CD14-positive monocyte (primary cell): Measurements from ENCODE around the gene NFE2. TPM values are rescaled to one million over a fixed set of nuclear protein-coding genes. Genes with fewer than 3 reads are reported as not detected.

ENCODE experiments used
- DNase-seq, 3 donors: peaks; one replicate each; pipeline ENCODE4 v3.0.0-alpha.2; 2011 to 2022
- H2AFZ ChIP-seq: 2 replicates; pipeline ENCODE4 v1.6.0; 2012; ENCODE audit warnings: mild to moderate bottlenecking, low read depth, low read length, inconsistent platforms; ENCODE audit not compliant: insufficient read depth, poor library complexity, severe bottlenecking
- H3K27ac ChIP-seq, 2 donors: 1 replicate in 1 of 2; 2 replicates in 1 of 2; pipeline ENCODE4 v1.5.1; 2012 to 2013; ENCODE audit warnings: low read length in 2 of 2, control low read depth in 1 of 2, inconsistent platforms in 1 of 2, low read depth in 1 of 2, mild to moderate bottlenecking in 1 of 2
- H3K27me3 ChIP-seq, 2 donors: one replicate each; pipeline versions ENCODE4 v1.6.0 to v1.6.1; 2011 to 2013; ENCODE audit warnings: low read length in 2 of 2; ENCODE audit not compliant: control insufficient read depth in 2 of 2, insufficient read depth in 2 of 2
- H3K36me3 ChIP-seq, 2 donors: replicated peaks in 1 of 2; 1 replicate in 1 of 2; 2 replicates in 1 of 2; pipeline versions ENCODE4 v1.5.1 to v1.6.1; 2012 to 2013; ENCODE audit warnings: low read length in 2 of 2, control low read depth in 1 of 2, inconsistent platforms in 1 of 2, mild to moderate bottlenecking in 1 of 2; ENCODE audit not compliant: insufficient read depth in 2 of 2, control insufficient read depth in 1 of 2
- H3K4me1 ChIP-seq, 2 donors: 1 replicate in 1 of 2; 2 replicates in 1 of 2; pipeline versions ENCODE4 v1.5.1 to v1.6.1; 2012 to 2013; ENCODE audit warnings: low read length in 2 of 2, control low read depth in 1 of 2, inconsistent platforms in 1 of 2, mild to moderate bottlenecking in 1 of 2, moderate library complexity in 1 of 2; ENCODE audit not compliant: insufficient read depth in 2 of 2, control insufficient read depth in 1 of 2
- H3K4me2 ChIP-seq: replicated peaks from 2 replicates; pipeline ENCODE3; 2012; ENCODE audit warnings: low read length, moderate library complexity, mild to moderate bottlenecking; ENCODE audit not compliant: poor library complexity, severe bottlenecking; ENCODE audit errors: extremely low read depth
- H3K4me3 ChIP-seq, 3 experiments: fragments of 200-600 bp in 1 of 3; sonication (generic) in 1 of 3; replicated peaks in 1 of 3; 1 replicate in 2 of 3; 2 replicates in 1 of 3; pipeline ENCODE4 v1.5.1; 2011 to 2013; ENCODE audit warnings: low read length in 3 of 3, mild to moderate bottlenecking in 3 of 3, control low read depth in 2 of 3, low read depth in 2 of 3, inconsistent platforms in 1 of 3, moderate library complexity in 1 of 3
- H3K79me2 ChIP-seq: 2 replicates; pipeline ENCODE4 v1.6.0; 2012; ENCODE audit warnings: mild to moderate bottlenecking, control low read depth, inconsistent platforms, low read length, moderate library complexity; ENCODE audit not compliant: insufficient read depth
- H3K9ac ChIP-seq: 2 replicates; pipeline ENCODE4 v1.6.0; 2017; ENCODE audit warnings: low read length, mild to moderate bottlenecking; ENCODE audit not compliant: insufficient read depth, poor library complexity, severe bottlenecking
- H3K9me3 ChIP-seq, 2 donors: replicated peaks in 1 of 2; 1 replicate in 1 of 2; 2 replicates in 1 of 2; pipeline versions ENCODE4 v1.5.1 to v1.6.1; 2012 to 2013; ENCODE audit warnings: low read length in 2 of 2, control low read depth in 1 of 2; ENCODE audit not compliant: control insufficient read depth in 1 of 2, insufficient read depth in 1 of 2
- H4K20me1 ChIP-seq: 2 replicates; pipeline ENCODE4 v1.6.0; 2012; ENCODE audit warnings: mild to moderate bottlenecking, low read length, control low read depth, moderate library complexity; ENCODE audit not compliant: insufficient read depth
- H3K27ac Mint-ChIP-seq, 7 donors: one replicate each; pipeline ENCODE4 v1.8.0; 2020; ENCODE audit warnings: mild to moderate bottlenecking in 7 of 7, mixed read lengths in 7 of 7, moderate library complexity in 6 of 7, inconsistent platforms in 2 of 7
- H3K27me3 Mint-ChIP-seq, 3 donors: one replicate each; pipeline ENCODE4 v1.8.0; 2021 to 2022; ENCODE audit warnings: low read depth in 3 of 3, mild to moderate bottlenecking in 3 of 3, mixed read lengths in 3 of 3, moderate library complexity in 3 of 3, inconsistent platforms in 1 of 3
- H3K36me3 Mint-ChIP-seq, 2 donors: one replicate each; pipeline ENCODE4 v1.8.0; 2020; ENCODE audit warnings: mixed read lengths in 2 of 2, inconsistent platforms in 1 of 2, mild to moderate bottlenecking in 1 of 2
- H3K4me1 Mint-ChIP-seq: one replicate; pipeline ENCODE4 v1.8.0; 2020; ENCODE audit warnings: mild to moderate bottlenecking, mixed read lengths
- H3K4me3 Mint-ChIP-seq, 2 donors: one replicate each; pipeline ENCODE4 v1.8.0; 2020; ENCODE audit warnings: mild to moderate bottlenecking in 2 of 2, mixed read lengths in 2 of 2, moderate library complexity in 1 of 2
- H3K9me3 Mint-ChIP-seq, 7 donors: one replicate each; pipeline ENCODE4 v1.8.0; 2020 to 2022; ENCODE audit warnings: mixed read lengths in 7 of 7, mild to moderate bottlenecking in 6 of 7, moderate library complexity in 6 of 7, inconsistent platforms in 2 of 7
- WGBS: methylation state at CpG from one replicate; pipeline ENCODE4 v1.1.5; 2013; ENCODE audit warnings: missing lambda C conversion rate; ENCODE audit not compliant: insufficient coverage; 5-methylcytosine and 5-hydroxymethylcytosine counted together
- intact Hi-C, 2 donors: fragments of 100-400 bp; cut with micrococcal nuclease; formaldehyde crosslinking; loops; one replicate each; pipeline versions ENCODE4 v1.15.0 to v1.15.1; 2023
- polyA plus RNA-seq, 3 donors: library from polyadenylated mRNA; depleted of rRNA in 1 of 3; unstranded in 2 of 3; stranded (reverse) in 1 of 3; fragments of 300-500 nt in 2 of 3; fragments of >200 nt in 1 of 3; fragmentation: Illumina TruSeq in 2 of 3; gene quantifications; 1 replicate in 2 of 3; 2 replicates in 1 of 3; pipeline ENCODE4 v1.2.3, GENCODE V29; 2012 to 2021
- TF ChIP-seq, protein P1 (sequence below): fragments of 200-600 bp; IDR thresholded peaks from one replicate; pipeline ENCODE4 v1.8.0; 2022; ENCODE audit warnings: antibody characterized with exemption, mild to moderate bottlenecking

NFE2 gene
- polyA plus RNA-seq, 3 donors = 79.5 to 157 (median 95.6) TPM

GRCh38 chr12:54253240-54253639 is 47.6 kb downstream of the NFE2 start:
- Histone ChIP-seq H2AFZ (no peak overlapping the region), H3K4me3 (no peak overlapping the region), H3K36me3 (peaks cover 25 to 58% of the 10 kb centered on the region in 2 donors), H3K4me1 (peaks cover 0 to 2% of the 10 kb centered on the region in 2 donors), H3K4me2 (no peak overlapping the region), H3K27me3 (no peaks in the 10 kb centered on the region), H4K20me1 (no peaks in the 10 kb centered on the region), H3K9me3 (no peaks in the 10 kb centered on the region), H3K27ac (no peak overlapping the region), H3K79me2 (peaks cover 68% of the 10 kb centered on the region), H3K9ac (no peak overlapping the region)
- Mint-ChIP-seq H3K27ac (no peak overlapping the region), H3K27me3 (no peaks in the 10 kb centered on the region), H3K9me3 (peaks cover 0 to 2% (median 0%) of the 10 kb centered on the region in 7 donors), H3K4me1 (peaks cover 12% of the 10 kb centered on the region), H3K4me3 (no peak overlapping the region), H3K36me3 (peaks cover 33 to 54% of the 10 kb centered on the region in 2 donors)
- WGBS = 83% methylated on average over 1 of the region's 4 CpGs
- TF ChIP-seq, protein P1, sequence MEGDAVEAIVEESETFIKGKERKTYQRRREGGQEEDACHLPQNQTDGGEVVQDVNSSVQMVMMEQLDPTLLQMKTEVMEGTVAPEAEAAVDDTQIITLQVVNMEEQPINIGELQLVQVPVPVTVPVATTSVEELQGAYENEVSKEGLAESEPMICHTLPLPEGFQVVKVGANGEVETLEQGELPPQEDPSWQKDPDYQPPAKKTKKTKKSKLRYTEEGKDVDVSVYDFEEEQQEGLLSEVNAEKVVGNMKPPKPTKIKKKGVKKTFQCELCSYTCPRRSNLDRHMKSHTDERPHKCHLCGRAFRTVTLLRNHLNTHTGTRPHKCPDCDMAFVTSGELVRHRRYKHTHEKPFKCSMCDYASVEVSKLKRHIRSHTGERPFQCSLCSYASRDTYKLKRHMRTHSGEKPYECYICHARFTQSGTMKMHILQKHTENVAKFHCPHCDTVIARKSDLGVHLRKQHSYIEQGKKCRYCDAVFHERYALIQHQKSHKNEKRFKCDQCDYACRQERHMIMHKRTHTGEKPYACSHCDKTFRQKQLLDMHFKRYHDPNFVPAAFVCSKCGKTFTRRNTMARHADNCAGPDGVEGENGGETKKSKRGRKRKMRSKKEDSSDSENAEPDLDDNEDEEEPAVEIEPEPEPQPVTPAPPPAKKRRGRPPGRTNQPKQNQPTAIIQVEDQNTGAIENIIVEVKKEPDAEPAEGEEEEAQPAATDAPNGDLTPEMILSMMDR = no peak
- DNase-seq = no peak
- intact Hi-C loops = no loop called here

DNA sequence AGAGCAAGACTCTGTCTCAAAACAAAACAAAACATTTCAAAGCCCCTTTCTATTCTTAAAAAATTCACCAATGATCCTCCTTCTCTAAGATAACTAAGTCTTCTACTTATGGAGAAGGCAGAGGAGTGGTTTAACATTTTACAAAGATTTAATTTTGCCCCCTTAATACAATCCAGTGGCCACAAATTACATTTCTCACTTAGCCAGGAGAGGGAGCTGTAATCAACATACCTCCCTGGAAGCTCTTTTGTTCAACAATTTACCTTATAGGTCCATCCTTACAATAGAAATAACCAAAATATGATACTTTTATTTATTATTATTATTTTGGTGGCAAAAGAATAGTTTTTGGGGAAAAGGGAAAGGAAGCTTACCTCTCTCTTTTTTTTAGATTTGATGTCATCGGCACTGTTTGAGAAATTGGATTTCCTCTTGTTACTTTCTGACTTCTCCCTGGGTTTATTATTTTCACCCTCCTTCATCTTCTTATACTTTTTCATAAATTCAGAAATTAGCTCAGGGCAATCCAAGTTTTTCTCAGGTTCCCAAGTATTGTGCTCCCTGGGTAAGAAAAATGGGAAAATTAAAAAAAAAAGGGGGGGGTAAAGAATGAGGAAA is 49.0 kb downstream of the NFE2 start:
- no peak overlapping the region for H3K4me2 ChIP-seq
- peaks cover 0 to 2% of the 10 kb centered on the region in 2 donors for H3K4me1 ChIP-seq
- no CpG with 5 or more reads among the region's 1 CpG for WGBS
- peak in 2 of 3 donors; percentile 35 to 57 for DNase-seq
- H3K27me3 Mint-ChIP-seq = no peaks in the 10 kb centered on the region
- H3K36me3 ChIP-seq = peaks cover 25 to 59% of the 10 kb centered on the region in 2 donors
- H2AFZ ChIP-seq = no peak overlapping the region
- TF ChIP-seq, protein P1 = peak; percentile 76
- no peak overlapping the region for H3K4me3 ChIP-seq
- intact Hi-C loops = no loop called here
- H3K27me3 ChIP-seq = no peaks in the 10 kb centered on the region
- H3K9me3 Mint-ChIP-seq = peaks cover 0 to 2% (median 0%) of the 10 kb centered on the region in 7 donors
- peaks cover 10% of the 10 kb centered on the region for H3K4me1 Mint-ChIP-seq
- no peak overlapping the region for H3K9ac ChIP-seq
- no peaks in the 10 kb centered on the region for H4K20me1 ChIP-seq
- peaks cover 32 to 59% of the 10 kb centered on the region in 2 donors for H3K36me3 Mint-ChIP-seq
- H3K9me3 ChIP-seq = no peaks in the 10 kb centered on the region
- H3K27ac Mint-ChIP-seq = peak overlapping the region; percentile 70 to 86 (median 76)
- no peak overlapping the region for H3K4me3 Mint-ChIP-seq
- peaks cover 68% of the 10 kb centered on the region for H3K79me2 ChIP-seq
- no peak overlapping the region for H3K27ac ChIP-seq
